WTC11 (cell line): ENCODE measurements around the gene SEC22C. TPM values are rescaled to one million over a fixed set of nuclear protein-coding genes. Genes with fewer than 3 reads are reported as not detected.

Source experiments
- ATAC-seq: fragments of 200-7000 bp; cut with Tn5 transposase; 2 replicates; pipeline ENCODE4 v1.10.0; 2021; ENCODE audit warnings: mild to moderate bottlenecking, moderate library complexity
- CTCF ChIA-PET: fragments of 300-600 bp; sonication (Branson Sonifier 250); formaldehyde crosslinking; loops from one replicate; lab custom pipeline; 2021; ENCODE audit warnings: antibody characterized with exemption; lab: Charles Lee
- POLR2A ChIA-PET: fragments of 350-600 bp; sonication (Branson Sonifier 250); formaldehyde crosslinking; loops from one replicate; lab custom pipeline; 2021; ENCODE audit warnings: antibody characterized with exemption; lab: Charles Lee
- DNase-seq: peaks from one replicate; pipeline ENCODE4 v3.0.0; 2021; ENCODE audit warnings: low spot score
- H3K27ac Mint-ChIP-seq: 2 replicates; pipeline ENCODE4 v1.8.0; 2021; ENCODE audit warnings: mixed read lengths
- H3K27me3 Mint-ChIP-seq: 2 replicates; pipeline ENCODE4 v1.8.0; 2021; ENCODE audit warnings: low read depth, mild to moderate bottlenecking, moderate library complexity, mixed read lengths
- H3K36me3 Mint-ChIP-seq: 2 replicates; pipeline ENCODE4 v1.8.0; 2021; ENCODE audit warnings: mixed read lengths
- H3K4me1 Mint-ChIP-seq: 2 replicates; pipeline ENCODE4 v1.8.0; 2022; ENCODE audit warnings: mixed read lengths
- H3K4me3 Mint-ChIP-seq: 2 replicates; pipeline ENCODE4 v1.8.0; 2021; ENCODE audit warnings: mild to moderate bottlenecking, moderate library complexity, mixed read lengths
- H3K9me3 Mint-ChIP-seq: 2 replicates; pipeline ENCODE4 v1.8.0; 2021; ENCODE audit warnings: mixed read lengths
- ARID4B ChIP-seq: sonication (generic); formaldehyde crosslinking; IDR thresholded peaks from 2 replicates; pipeline ENCODE4 v1.8.0; 2023; ENCODE audit warnings: missing genetic modification reagents, mild to moderate bottlenecking, borderline replicate concordance
- ATF1 ChIP-seq: sonication (generic); formaldehyde crosslinking; IDR thresholded peaks from 2 replicates; pipeline ENCODE4 v1.8.1; 2023; ENCODE audit warnings: mild to moderate bottlenecking, moderate library complexity, missing genetic modification reagents
- CREM ChIP-seq: sonication (generic); formaldehyde crosslinking; IDR thresholded peaks from 2 replicates; pipeline ENCODE4 v1.8.1; 2022; ENCODE audit warnings: mild to moderate bottlenecking, missing genetic modification reagents, moderate library complexity
- ELF4 ChIP-seq: sonication (generic); formaldehyde crosslinking; IDR thresholded peaks from 2 replicates; pipeline ENCODE4 v1.8.1; 2022; ENCODE audit warnings: low read depth, mild to moderate bottlenecking, moderate library complexity, missing genetic modification reagents
- ERG ChIP-seq: fragments of 250-450 bp; sonication (Bioruptor Pico); IDR thresholded peaks from 2 replicates; pipeline ENCODE4 v1.8.0; 2021; ENCODE audit warnings: mild to moderate bottlenecking
- ESRRA ChIP-seq: sonication (generic); formaldehyde crosslinking; IDR thresholded peaks from 2 replicates; pipeline ENCODE4 v1.8.1; 2022; ENCODE audit warnings: mild to moderate bottlenecking, missing genetic modification reagents, borderline replicate concordance
- ETV6 ChIP-seq: sonication (generic); formaldehyde crosslinking; IDR thresholded peaks from 2 replicates; pipeline ENCODE4 v1.8.1; 2022; ENCODE audit warnings: mild to moderate bottlenecking, missing genetic modification reagents
- FOXP1 ChIP-seq: sonication (generic); formaldehyde crosslinking; IDR thresholded peaks from 2 replicates; pipeline ENCODE4 v1.8.0; 2022; ENCODE audit warnings: missing genetic modification reagents, mild to moderate bottlenecking, moderate library complexity, borderline replicate concordance
- FOXP4 ChIP-seq: sonication (generic); formaldehyde crosslinking; IDR thresholded peaks from 2 replicates; pipeline ENCODE4 v1.8.0; 2022; ENCODE audit warnings: mild to moderate bottlenecking, missing genetic modification reagents
- GRHL2 ChIP-seq: fragments of 250-450 bp; sonication (Bioruptor Pico); IDR thresholded peaks from 2 replicates; pipeline ENCODE4 v1.8.0; 2022; ENCODE audit warnings: mild to moderate bottlenecking, moderate library complexity; ENCODE audit not compliant: insufficient replicate concordance, severe bottlenecking
- IRF1 ChIP-seq: sonication (generic); formaldehyde crosslinking; IDR thresholded peaks from 2 replicates; pipeline ENCODE4 v1.8.0; 2023; ENCODE audit warnings: missing genetic modification reagents
- KAT7 ChIP-seq: sonication (generic); formaldehyde crosslinking; IDR thresholded peaks from 2 replicates; pipeline ENCODE4 v1.8.1; 2023; ENCODE audit warnings: missing genetic modification reagents, mild to moderate bottlenecking, borderline replicate concordance
- NFYB ChIP-seq: sonication (generic); formaldehyde crosslinking; conservative IDR thresholded peaks from 2 replicates; pipeline ENCODE4 v1.8.0; 2022; ENCODE audit warnings: low read depth, missing genetic modification reagents
- PREB ChIP-seq: sonication (generic); formaldehyde crosslinking; IDR thresholded peaks from 2 replicates; pipeline ENCODE4 v1.8.1; 2022; ENCODE audit warnings: mild to moderate bottlenecking, missing genetic modification reagents, moderate library complexity, borderline replicate concordance
- TEAD1 ChIP-seq: sonication (generic); formaldehyde crosslinking; IDR thresholded peaks from 2 replicates; pipeline ENCODE4 v1.8.0; 2022; ENCODE audit warnings: mild to moderate bottlenecking, missing genetic modification reagents
- TP53 ChIP-seq: sonication (generic); formaldehyde crosslinking; IDR thresholded peaks from 2 replicates; pipeline ENCODE4 v1.8.1; 2023; ENCODE audit warnings: mild to moderate bottlenecking, missing genetic modification reagents
- USF2 ChIP-seq: sonication (generic); formaldehyde crosslinking; IDR thresholded peaks from 2 replicates; pipeline ENCODE4 v1.8.1; 2023; ENCODE audit warnings: mild to moderate bottlenecking, missing genetic modification reagents, moderate library complexity
- ZNF121 ChIP-seq: sonication (generic); formaldehyde crosslinking; IDR thresholded peaks from 2 replicates; pipeline ENCODE4 v1.8.0; 2023; ENCODE audit warnings: missing genetic modification reagents
- ZNF219 ChIP-seq: sonication (generic); formaldehyde crosslinking; IDR thresholded peaks from 2 replicates; pipeline ENCODE4 v1.8.0; 2023; ENCODE audit warnings: missing genetic modification reagents, mild to moderate bottlenecking, borderline replicate concordance
- ZNF263 ChIP-seq: sonication (generic); formaldehyde crosslinking; IDR thresholded peaks from 2 replicates; pipeline ENCODE4 v1.8.1; 2022; ENCODE audit warnings: low read depth, mild to moderate bottlenecking, moderate library complexity, missing genetic modification reagents
- ZNF416 ChIP-seq: fragments of 250-450 bp; sonication (Bioruptor Pico); IDR thresholded peaks from 2 replicates; pipeline ENCODE4 v1.9.0; 2021; ENCODE audit warnings: mild to moderate bottlenecking, inconsistent platforms
- ZNF423 ChIP-seq: fragments of 250-450 bp; sonication (Bioruptor Pico); IDR thresholded peaks from 2 replicates; pipeline ENCODE4 v2.1.2; 2022; ENCODE audit warnings: mild to moderate bottlenecking, moderate library complexity
- total RNA-seq: library from RNA; stranded (reverse); gene quantifications from 3 replicates; pipeline ENCODE4 v1.2.3, GENCODE V29; 2021

The SEC22C gene
- total RNA-seq, 1 experiment from 2014 or later, result 37.0 TPM

GRCh38 chr3:42504334-42505127, 77.2 kb downstream of the SEC22C start (continued):
- TF ChIP-seq PREB (CRISPR knock-in tag), result no peak
- TF ChIP-seq CREM (CRISPR knock-in tag), result no peak
- no peak for TF ChIP-seq ESRRA

- H3K4me1 Mint-ChIP-seq, result peaks cover 49% of the 10 kb centered on the region
- peaks cover 50% of the 10 kb centered on the region for H3K27me3 Mint-ChIP-seq
- H3K9me3 Mint-ChIP-seq, result no peaks in the 10 kb centered on the region
- no peak for TF ChIP-seq ZNF416 (CRISPR knock-in tag)
- TF ChIP-seq ZNF423 (CRISPR knock-in tag), result no peak
- TF ChIP-seq GRHL2, result no peak
- TF ChIP-seq ZNF263, result no peak
- no peak for TF ChIP-seq FOXP4 (CRISPR knock-in tag)
- no peak for TF ChIP-seq ARID4B (CRISPR knock-in tag)
- TF ChIP-seq IRF1 (CRISPR knock-in tag), result no peak
- no peak for TF ChIP-seq USF2 (CRISPR knock-in tag)
- no peak for TF ChIP-seq TP53 (CRISPR knock-in tag)
- TF ChIP-seq ETV6 (CRISPR knock-in tag), result no peak
- TF ChIP-seq ATF1 (CRISPR knock-in tag), result no peak
- no peak for TF ChIP-seq ERG (CRISPR knock-in tag)
- TF ChIP-seq KAT7 (CRISPR knock-in tag), result no peak
- no peak for TF ChIP-seq FOXP1
- no peak for TF ChIP-seq TEAD1 (CRISPR knock-in tag)
- no peak for TF ChIP-seq ZNF121 (CRISPR knock-in tag)
- no peak for TF ChIP-seq NFYB
- no peak for TF ChIP-seq ZNF219 (CRISPR knock-in tag)
- no peak for TF ChIP-seq ELF4 (CRISPR knock-in tag)
- TF ChIP-seq, all 79 proteins: peak for 0
- no peaks in the 10 kb centered on the region for H3K36me3 Mint-ChIP-seq
- ChIA-PET CTCF (interaction anchor here (1.2 to 4.2 kb wide), 2 partner anchors 32 to 43 kb away, joined by 3 to 42 read pairs; no protein-coding TSS in a partner anchor), POLR2A (interaction anchor here (0.6 kb wide), 1 partner anchor 240 kb away, joined by 4 read pairs; no protein-coding TSS in a partner anchor)
- H3K27ac Mint-ChIP-seq, result no peak overlapping the region
- H3K4me3 Mint-ChIP-seq, result peak overlapping the region; percentile 75
- ATAC-seq (no peak), DNase-seq (no peak)
These were observed 77.8 kb downstream of the SEC22C start for GRCh38 chr3:42503957-42504333.
